Measurements from ENCODE around the gene NINJ1. TPM values are rescaled to one million over a fixed set of nuclear protein-coding genes. Genes with fewer than 3 reads are reported as not detected.
A peak's percentile ranks its signal among the peaks of the same experiment; 100 is the strongest.

NINJ1 gene
- total and polyA plus RNA-seq, 2 of the 13 experiments (the other 11 are each of a cell fraction or from before 2014, with no cell fraction given) = 81.2 to 92.1 TPM

- H3K9ac ChIP-seq (ENCODE audit: insufficient read depth, low read depth, low read length) = no peak overlapping the region
- intact Hi-C loops (cut with micrococcal nuclease; ENCODE audit: unreplicated experiment) (no loop called here), in situ Hi-C loops (cut with HindIII; ENCODE audit: extremely low pct_ligation_motif_present, low pct_unique_long_range_greater_than_20kb) (no loop called here)
- peaks cover 2 to 8% of the 10 kb centered on the region in 2 experiments; a peak in 3 of 5 replicates for H3K36me3 ChIP-seq (replicated peaks in 1 of 2; ENCODE audit: control insufficient read depth in 1 of 2, insufficient read depth in 2 of 2, low read length in 2 of 2)
- H4K20me1 ChIP-seq (ENCODE audit: insufficient read depth, low read length) = no peaks in the 10 kb centered on the region
- CTCF ChIA-PET (ENCODE audit: low intra/inter-chr PET ratio, low total read pairs) = interaction anchor here (1.9 kb wide), 1 partner anchor 107 kb away, joined by 4 read pairs; no protein-coding TSS in a partner anchor
- no TSS peak for BruUV-seq (replicated peaks)
- H3K4me3 ChIP-seq (replicated peaks in 1 of 3; ENCODE audit: insufficient read depth in 1 of 3, low read depth in 2 of 3, low read length in 3 of 3) = no peak overlapping the region
- peaks cover 3% of the 10 kb centered on the region for H3K79me2 ChIP-seq (ENCODE audit: insufficient read depth, low read length)
- FAIRE-seq (no peak), ATAC-seq (no peak), DNase-seq (ENCODE audit: low spot score) (no peak)
- no peaks in the 10 kb centered on the region for H3K27me3 ChIP-seq (ENCODE audit: control insufficient read depth in 1 of 2, insufficient read depth in 2 of 2, low read length in 2 of 2)
- no peaks in the 10 kb centered on the region for H3K9me3 ChIP-seq (ENCODE audit: low read length)
- TF ChIP-seq CEBPB (IDR thresholded peaks at IDR 0.05; ENCODE audit: borderline replicate concordance, low read depth, low read length) (no peak), MYC (CRISPR knock-in tag; IDR thresholded peaks at IDR 0.05; ENCODE audit: borderline replicate concordance) (0 out of 2 replicates have a peak, but pooled peaks have one; percentile 4), HES4 (CRISPR knock-in tag; IDR thresholded peaks at IDR 0.05; ENCODE audit: borderline replicate concordance) (no peak), HNRNPL (IDR thresholded peaks at IDR 0.05; ENCODE audit: low read depth, low read length) (0 out of 2 replicates have a peak, but pooled peaks have one; percentile 38)
- H3K27ac ChIP-seq (ENCODE audit: extremely low read length, insufficient read depth, low read length) = no peak overlapping the region
- H2AFZ ChIP-seq (ENCODE audit: low read length) = no peak overlapping the region
- H3K4me1 ChIP-seq (ENCODE audit: insufficient read depth, low read length) = peaks cover 62% of the 10 kb centered on the region
- POLR2A ChIA-PET = interaction anchor here (2.7 kb wide), 1 partner anchor 23 kb away, joined by 12 read pairs; the partner anchor contains the start of gene NINJ1
- 100% methylated on average over 2 of the region's 14 CpGs for WGBS (ENCODE audit: low lambda C conversion rate)
- no peak overlapping the region for H3K4me2 ChIP-seq (ENCODE audit: low read depth, low read length)
Measured at GRCh38 chr9:93110311-93110855, 23.7 kb downstream of the NINJ1 start.

GRCh38 chr9:93108291-93109041, 25.6 kb downstream of the NINJ1 start:
- H3K36me3 ChIP-seq (replicated peaks in 1 of 2; ENCODE audit: control insufficient read depth in 1 of 2, insufficient read depth in 2 of 2, low read length in 2 of 2) = peaks cover 2 to 8% of the 10 kb centered on the region in 2 experiments; a peak in 3 of 5 replicates
- no peak for FAIRE-seq
- peaks cover 3% of the 10 kb centered on the region for H3K79me2 ChIP-seq (ENCODE audit: insufficient read depth, low read length)
- H3K4me2 ChIP-seq (ENCODE audit: low read depth, low read length) = no peak overlapping the region
- WGBS (ENCODE audit: low lambda C conversion rate) = 97% methylated on average over 8 of the region's 15 CpGs
- no peaks in the 10 kb centered on the region for H4K20me1 ChIP-seq (ENCODE audit: insufficient read depth, low read length)
- H3K9me3 ChIP-seq (ENCODE audit: low read length) = no peaks in the 10 kb centered on the region
- no peak overlapping the region for H3K9ac ChIP-seq (ENCODE audit: insufficient read depth, low read depth, low read length)
- no peaks in the 10 kb centered on the region for H3K27me3 ChIP-seq (ENCODE audit: control insufficient read depth in 1 of 2, insufficient read depth in 2 of 2, low read length in 2 of 2)
- intact Hi-C loops (cut with micrococcal nuclease; ENCODE audit: unreplicated experiment) = loop anchor here (1.0 to 5.0 kb wide), 5 partner anchors 34 to 194 kb away; no protein-coding TSS in a partner anchor
- in situ Hi-C loops (cut with HindIII; ENCODE audit: extremely low pct_ligation_motif_present, low pct_unique_long_range_greater_than_20kb) = no loop called here
- no peak overlapping the region for H3K4me3 ChIP-seq (replicated peaks in 1 of 3; ENCODE audit: insufficient read depth in 1 of 3, low read depth in 2 of 3, low read length in 3 of 3)
- POLR2A ChIA-PET = interaction anchor here (0.6 to 2.7 kb wide), 5 partner anchors 10 to 32 kb away, joined by 3 to 12 read pairs (median 5); partner anchors contain the start of gene NINJ1
- H2AFZ ChIP-seq (ENCODE audit: low read length) = no peak overlapping the region
- H3K27ac ChIP-seq (ENCODE audit: extremely low read length, insufficient read depth, low read length) = no peak overlapping the region
- peaks cover 44% of the 10 kb centered on the region for H3K4me1 ChIP-seq (ENCODE audit: insufficient read depth, low read length)
- CTCF ChIA-PET (ENCODE audit: low intra/inter-chr PET ratio, low total read pairs) = interaction anchor here (1.3 to 1.9 kb wide), 4 partner anchors 105 to 204 kb away, joined by 3 to 6 read pairs (median 4); no protein-coding TSS in a partner anchor
- no peak for DNase-seq (ENCODE audit: low spot score)
- no peak for ATAC-seq
- BruUV-seq (replicated peaks) = no TSS peak
- TF ChIP-seq ZNF678 (CRISPR knock-in tag; IDR thresholded peaks at IDR 0.05) (no peak), MNT (IDR thresholded peaks at IDR 0.05) (peak; percentile 64), ZNF281 (CRISPR knock-in tag; IDR thresholded peaks at IDR 0.05; ENCODE audit: borderline replicate concordance) (no peak), ZNF788 (CRISPR knock-in tag; IDR thresholded peaks at IDR 0.05; ENCODE audit: borderline replicate concordance) (0 out of 2 replicates have a peak, but pooled peaks have one; percentile 14), ZNF24 (IDR thresholded peaks at IDR 0.05) (no peak)
